Dorsolateral prefrontal cortex (tissue), 118 donors: ENCODE data around the gene PSMB3. TPM values are rescaled to one million over a fixed set of nuclear protein-coding genes. Genes with fewer than 3 reads are reported as not detected.

ENCODE experiments used
- microRNA-seq, 43 experiments: library from miRNA; unstranded; fragments of <30 nt; microRNA quantifications; one replicate each; pipeline ENCODE4 v1.2.0, GENCODE V29; 2022
- total RNA-seq, 120 experiments: library from RNA; stranded (reverse); gene quantifications; one replicate each; pipeline versions ENCODE4 v1.2.3 to v1.2.4, GENCODE V29; 2022

Gene PSMB3
- total RNA-seq, 120 experiments from 2014 or later = 55.5 to 145 (median 107) TPM

Small RNA genes lying within 50 kb of the gene (microRNA-seq; reads per million reads assigned to microRNA genes)
- gene MIR4726 = 0 to 5.0 (median 1.2) reads per million in 43 experiments

Other genes with a start within 250 kb of the PSMB3 start
- 100 to 1,000 TPM in 111 of 120 experiments, 10 to 100 TPM in 9; 80.9 to 338 (median 151) TPM for gene SRCIN1, start 146.8 kb upstream of the PSMB3 start, total RNA-seq
- 10 to 100 TPM in 105 of 120 experiments, 1 to 10 TPM in 15; 4.4 to 32.8 (median 13.7) TPM for gene EPOP, start 77.8 kb upstream of the PSMB3 start, total RNA-seq
- gene MLLT6, start 47.5 kb upstream of the PSMB3 start, total RNA-seq = 100 to 1,000 TPM; 118 to 242 (median 168) TPM
- gene CISD3, start 22.4 kb upstream of the PSMB3 start, total RNA-seq = 10 to 100 TPM; 15.5 to 38.5 (median 25.9) TPM
- 10 to 100 TPM; 13.0 to 46.2 (median 27.2) TPM for gene PCGF2, start 4.4 kb upstream of the PSMB3 start, total RNA-seq
- 100 to 1,000 TPM; 106 to 220 (median 167) TPM for gene PIP4K2B, start 46.8 kb downstream of the PSMB3 start, total RNA-seq
- gene CWC25, start 72.6 kb downstream of the PSMB3 start, total RNA-seq = 10 to 100 TPM; 12.1 to 25.1 (median 17.5) TPM
- gene RPL23, start 101.0 kb downstream of the PSMB3 start, total RNA-seq = 100 to 1,000 TPM; 239 to 571 (median 364) TPM
- gene LASP1, start 117.3 kb downstream of the PSMB3 start, total RNA-seq = 100 to 1,000 TPM in 14 of 120 experiments, 10 to 100 TPM in 106; 54.6 to 125 (median 90.0) TPM
- gene FBXO47, start 214.7 kb downstream of the PSMB3 start, total RNA-seq = under 1 TPM in 10 of 120 experiments, not detected in 110; 0.14 to 0.39 (median 0.26) TPM